SU-DHL-6 (cell line): ENCODE measurements around the gene ABHD11.

Experiments
- H2AFZ ChIP-seq: fragments of 200-600 bp; sonication (generic); 2 replicates; pipeline ENCODE4 v1.6.1; 2014; ENCODE audit warnings: low read depth, mild to moderate bottlenecking, moderate library complexity, mixed read lengths, antibody characterized with exemption, low read length; ENCODE audit not compliant: severe bottlenecking
- H3F3A ChIP-seq: fragments of 200-600 bp; shearing (Covaris generic); 2 replicates; pipeline ENCODE4 v1.6.0; 2016; ENCODE audit warnings: antibody characterized with exemption, mild to moderate bottlenecking; ENCODE audit not compliant: insufficient read depth
- H3K27ac ChIP-seq: fragments of 200-600 bp; sonication (generic); 2 replicates; pipeline ENCODE4 v1.5.1; 2016; ENCODE audit warnings: low read depth, mild to moderate bottlenecking, low read length, moderate library complexity, mixed read lengths
- H3K27me3 ChIP-seq: fragments of 200-600 bp; sonication (generic), shearing (Covaris generic); 2 replicates; pipeline ENCODE4 v1.6.0; 2014; ENCODE audit warnings: mild to moderate bottlenecking, low read length
- H3K36me3 ChIP-seq: fragments of 200-600 bp; sonication (generic); 2 replicates; pipeline ENCODE4 v1.6.1; 2014; ENCODE audit warnings: mild to moderate bottlenecking, low read length, mixed read lengths
- H3K4me2 ChIP-seq: fragments of 300-600, 200-600 bp; shearing (Covaris generic), sonication (generic); 2 replicates; pipeline ENCODE4 v1.6.0; 2014; ENCODE audit warnings: low read length, low read depth, mild to moderate bottlenecking; ENCODE audit not compliant: poor library complexity, severe bottlenecking
- H3K4me3 ChIP-seq: fragments of 200-600 bp; sonication (generic); 2 replicates; pipeline ENCODE4 v1.5.1; 2014; ENCODE audit warnings: antibody characterized with exemption, low read length, mild to moderate bottlenecking, mixed read lengths; ENCODE audit not compliant: insufficient read depth, poor library complexity, severe bottlenecking
- H3K79me2 ChIP-seq: fragments of 200-600 bp; sonication (generic); 2 replicates; pipeline ENCODE4 v1.6.1; 2014; ENCODE audit warnings: mild to moderate bottlenecking, low read length, moderate library complexity; ENCODE audit not compliant: insufficient read depth
- H3K9ac ChIP-seq: fragments of 200-600 bp; sonication (generic); 2 replicates; pipeline ENCODE4 v1.7.0; 2014; ENCODE audit warnings: mild to moderate bottlenecking, low read length
- H3K9me2 ChIP-seq: fragments of 200-600 bp; sonication (generic); replicated peaks from 2 replicates; pipeline ENCODE4 v1.6.1; 2014; ENCODE audit warnings: low read length; ENCODE audit not compliant: insufficient read depth
- H3K9me3 ChIP-seq: fragments of 200-600 bp; sonication (generic); 2 replicates; pipeline ENCODE4 v1.6.1; 2014; ENCODE audit warnings: low read length, mixed read lengths; ENCODE audit not compliant: insufficient read depth
- H4K20me1 ChIP-seq: fragments of 200-600 bp; sonication (generic); 2 replicates; pipeline ENCODE4 v1.6.1; 2014; ENCODE audit warnings: low read depth, mild to moderate bottlenecking, antibody characterized with exemption, low read length, moderate library complexity, mixed read lengths
- EZH2phosphoT487 ChIP-seq: fragments of 200-600 bp; sonication (generic), shearing (Covaris generic); conservative IDR thresholded peaks from 2 replicates; pipeline ENCODE4 v1.6.1; 2018; ENCODE audit warnings: mild to moderate bottlenecking, antibody characterized with exemption, low read length, moderate library complexity, mixed read lengths
- TF ChIP-seq, protein P1 (sequence below): fragments of 200-600 bp; sonication (generic); IDR thresholded peaks from one replicate; pipeline ENCODE4 v1.5.1; 2017; ENCODE audit warnings: antibody characterized with exemption, mild to moderate bottlenecking, low read length, moderate library complexity; ENCODE audit not compliant: insufficient read depth, poor library complexity, severe bottlenecking

Gene ABHD11

DNA sequence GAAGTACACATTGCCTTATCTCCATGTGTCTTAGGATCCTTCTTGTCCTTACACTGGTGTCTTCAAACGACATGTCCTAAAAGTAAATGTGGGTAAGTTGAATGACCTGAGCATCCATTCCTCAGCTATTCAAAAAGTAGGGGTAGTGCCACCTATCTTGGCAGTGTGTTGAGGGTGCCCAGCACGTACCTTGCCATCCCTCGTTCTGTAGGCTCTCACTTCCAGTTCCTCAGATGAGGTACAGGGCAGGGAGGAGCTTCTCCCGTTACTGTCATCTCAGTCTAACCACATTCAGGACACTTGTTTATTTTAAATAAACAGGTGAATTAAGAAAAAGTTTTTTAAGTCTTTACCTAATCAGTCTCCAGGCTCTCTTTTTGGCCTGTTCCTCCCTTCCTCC is 42.2 kb downstream of the ABHD11 start:
- no peaks in the 10 kb centered on the region for H4K20me1 ChIP-seq
- H3K27ac ChIP-seq, result no peak overlapping the region
- H3K36me3 ChIP-seq, result no peaks in the 10 kb centered on the region
- TF ChIP-seq, protein P1, sequence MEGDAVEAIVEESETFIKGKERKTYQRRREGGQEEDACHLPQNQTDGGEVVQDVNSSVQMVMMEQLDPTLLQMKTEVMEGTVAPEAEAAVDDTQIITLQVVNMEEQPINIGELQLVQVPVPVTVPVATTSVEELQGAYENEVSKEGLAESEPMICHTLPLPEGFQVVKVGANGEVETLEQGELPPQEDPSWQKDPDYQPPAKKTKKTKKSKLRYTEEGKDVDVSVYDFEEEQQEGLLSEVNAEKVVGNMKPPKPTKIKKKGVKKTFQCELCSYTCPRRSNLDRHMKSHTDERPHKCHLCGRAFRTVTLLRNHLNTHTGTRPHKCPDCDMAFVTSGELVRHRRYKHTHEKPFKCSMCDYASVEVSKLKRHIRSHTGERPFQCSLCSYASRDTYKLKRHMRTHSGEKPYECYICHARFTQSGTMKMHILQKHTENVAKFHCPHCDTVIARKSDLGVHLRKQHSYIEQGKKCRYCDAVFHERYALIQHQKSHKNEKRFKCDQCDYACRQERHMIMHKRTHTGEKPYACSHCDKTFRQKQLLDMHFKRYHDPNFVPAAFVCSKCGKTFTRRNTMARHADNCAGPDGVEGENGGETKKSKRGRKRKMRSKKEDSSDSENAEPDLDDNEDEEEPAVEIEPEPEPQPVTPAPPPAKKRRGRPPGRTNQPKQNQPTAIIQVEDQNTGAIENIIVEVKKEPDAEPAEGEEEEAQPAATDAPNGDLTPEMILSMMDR, result no peak
- no peak for TF ChIP-seq EZH2phosphoT487
- H3K9ac ChIP-seq, result no peak overlapping the region
- H2AFZ ChIP-seq, result no peak overlapping the region
- no peak overlapping the region for H3K4me2 ChIP-seq
- no peaks in the 10 kb centered on the region for H3K9me3 ChIP-seq
- no peaks in the 10 kb centered on the region for H3K79me2 ChIP-seq
- no peaks in the 10 kb centered on the region for H3F3A ChIP-seq
- H3K9me2 ChIP-seq, result no peaks in the 10 kb centered on the region
- no peaks in the 10 kb centered on the region for H3K27me3 ChIP-seq
- no peak overlapping the region for H3K4me3 ChIP-seq

DNA sequence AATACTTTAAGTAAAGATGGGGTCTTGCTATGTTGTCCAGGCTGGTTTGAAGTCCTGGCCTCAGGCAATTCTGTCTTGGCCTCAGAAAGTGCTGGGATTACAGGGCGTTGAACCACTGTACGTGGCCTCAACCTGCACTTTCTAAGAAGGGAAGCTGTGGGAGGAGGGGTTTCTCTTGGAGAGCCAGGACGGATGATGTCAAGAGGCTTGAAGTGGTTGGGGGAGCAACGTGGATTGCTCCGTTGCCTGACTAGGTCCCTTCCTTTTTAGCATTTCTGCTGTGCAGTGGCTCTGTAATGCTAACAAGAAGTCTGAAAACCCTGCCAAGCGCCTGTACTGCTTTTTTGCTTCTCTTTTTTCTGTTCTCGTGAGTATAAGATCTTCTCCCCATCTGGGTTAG is 48.0 kb downstream of the ABHD11 start:
- H3K9me3 ChIP-seq, result no peaks in the 10 kb centered on the region

DNA sequence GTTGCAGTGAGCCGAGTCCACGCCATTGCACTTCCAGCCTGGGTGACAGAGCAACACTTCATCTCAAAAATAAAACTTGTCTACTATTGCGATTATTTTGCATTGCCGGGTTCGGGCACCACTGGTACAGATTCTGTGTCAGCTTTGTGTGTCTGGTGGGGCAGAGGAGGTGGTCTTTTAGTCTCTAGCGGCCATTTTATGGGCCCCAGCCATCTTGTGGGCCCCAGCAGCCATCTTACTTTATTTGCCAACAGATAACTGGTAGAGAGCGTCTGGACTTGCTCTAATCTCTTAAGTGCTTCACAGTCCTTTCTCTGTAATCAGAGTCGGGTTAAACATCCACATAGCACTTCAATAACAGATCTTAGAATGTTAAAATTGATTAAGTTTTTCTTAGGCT is 50.3 kb downstream of the ABHD11 start:
- no peaks in the 10 kb centered on the region for H3K36me3 ChIP-seq
- no peaks in the 10 kb centered on the region for H3K9me2 ChIP-seq

More for the DNA sequence above, 48.0 kb downstream of the ABHD11 start:
- Histone ChIP-seq H3K27me3 (no peaks in the 10 kb centered on the region), H3K9me2 (no peaks in the 10 kb centered on the region), H3K9ac (no peak overlapping the region), H4K20me1 (no peaks in the 10 kb centered on the region), H3K27ac (no peak overlapping the region), H3F3A (no peaks in the 10 kb centered on the region), H3K4me3 (no peak overlapping the region), H3K4me2 (no peak overlapping the region), H3K79me2 (peaks cover 11% of the 10 kb centered on the region), H3K36me3 (no peaks in the 10 kb centered on the region), H2AFZ (no peak overlapping the region)
- TF ChIP-seq, protein P1, result no peak
- TF ChIP-seq EZH2phosphoT487, result no peak

More for the DNA sequence above, 50.3 kb downstream of the ABHD11 start:
- H3K79me2 ChIP-seq, result peaks cover 33% of the 10 kb centered on the region
- H3K4me2 ChIP-seq, result no peak overlapping the region
- no peak overlapping the region for H3K9ac ChIP-seq
- no peaks in the 10 kb centered on the region for H3K9me3 ChIP-seq
- H3F3A ChIP-seq, result no peaks in the 10 kb centered on the region
- no peak overlapping the region for H3K4me3 ChIP-seq
- H4K20me1 ChIP-seq, result no peaks in the 10 kb centered on the region
- TF ChIP-seq, protein P1, result no peak
- TF ChIP-seq EZH2phosphoT487, result no peak
- H3K27ac ChIP-seq, result no peak overlapping the region
- no peaks in the 10 kb centered on the region for H3K27me3 ChIP-seq
- H2AFZ ChIP-seq, result no peak overlapping the region
